Thyroid gland (tissue), 4 donors: ENCODE data around the gene PMEPA1.

ENCODE experiments used
- CTCF ChIP-seq, 6 experiments: fragments of 200-600 bp in 3 of 6; fragments of 450-650 bp in 3 of 6; sonication (generic) in 3 of 6; IDR thresholded peaks; one replicate each; pipeline ENCODE4 v1.5.1; 2016 to 2019; ENCODE audit warnings: antibody characterized with exemption in 6 of 6, mild to moderate bottlenecking in 2 of 6, inconsistent platforms in 1 of 6, moderate library complexity in 1 of 6
- POLR2A ChIP-seq, 2 donors: fragments of 450-650 bp; IDR thresholded peaks; one replicate each; pipeline ENCODE4 v1.6.1; 2017; ENCODE audit warnings: antibody characterized with exemption in 2 of 2, mild to moderate bottlenecking in 2 of 2, moderate library complexity in 1 of 2

DNA sequence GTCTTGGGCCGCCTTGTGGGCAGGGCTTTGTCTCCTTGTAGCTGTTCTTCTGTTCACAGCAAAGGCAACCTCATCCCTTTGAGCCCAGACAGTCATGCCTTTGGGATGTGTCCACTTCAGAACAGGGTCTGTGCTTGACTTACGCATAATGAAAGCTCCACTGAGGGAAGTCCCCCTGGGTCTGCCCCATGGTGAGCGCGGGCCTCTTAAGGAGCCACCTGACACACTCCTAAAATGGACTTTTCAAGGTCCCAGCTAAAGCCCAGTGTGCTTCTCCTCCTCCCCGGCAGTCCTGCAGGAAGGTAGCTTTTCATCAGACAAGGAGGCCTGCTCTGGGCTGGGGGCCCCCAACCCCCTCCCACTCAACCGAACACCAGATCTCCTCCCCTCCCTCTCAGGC, 24.9 kb upstream of the PMEPA1 start:
- no peak for TF ChIP-seq CTCF (IDR thresholded peaks at IDR 0.05)
- no peak for TF ChIP-seq POLR2A (IDR thresholded peaks at IDR 0.05)
